Liver (tissue), 3 donors: ENCODE data around the gene ORAI2.

Experiments
- CTCF ChIP-seq: fragments of 150-350 bp; IDR thresholded peaks from 2 replicates; pipeline ENCODE4 v1.5.1; 2017; ENCODE audit warnings: improper control_type of control experiment, low read depth, low read length; ENCODE audit not compliant: missing input control
- EGR1 ChIP-seq, 2 donors: IDR thresholded peaks; 2 replicates each; pipeline ENCODE4 v1.6.1; 2016 to 2018; ENCODE audit warnings: antibody characterized with exemption in 2 of 2, low read depth in 2 of 2
- FOXA1 ChIP-seq: IDR thresholded peaks from 2 replicates; pipeline ENCODE4 v1.6.1; 2016; ENCODE audit warnings: antibody characterized with exemption
- FOXA2 ChIP-seq: IDR thresholded peaks from 2 replicates; pipeline ENCODE4 v1.6.1; 2016; ENCODE audit warnings: antibody characterized with exemption
- JUND ChIP-seq, 2 donors: IDR thresholded peaks; 2 replicates each; pipeline ENCODE4 v1.6.1; 2016; ENCODE audit warnings: antibody characterized with exemption in 2 of 2
- YY1 ChIP-seq: IDR thresholded peaks from 2 replicates; pipeline ENCODE4 v1.6.1; 2016; ENCODE audit warnings: antibody characterized with exemption, mild to moderate bottlenecking
- ZBTB33 ChIP-seq: IDR thresholded peaks from 2 replicates; pipeline ENCODE4 v1.6.1; 2016; ENCODE audit warnings: antibody characterized with exemption
- TF ChIP-seq, protein P1 (sequence below): IDR thresholded peaks from 2 replicates; pipeline ENCODE4 v1.6.1; 2016; ENCODE audit warnings: antibody characterized with exemption
- TF ChIP-seq, protein P2 (sequence below): IDR thresholded peaks from 2 replicates; pipeline ENCODE4 v1.6.1; 2016; ENCODE audit warnings: antibody characterized with exemption
- donor health status: healthy.
- donor health status: healthy.

- TF ChIP-seq CTCF: no peak
- TF ChIP-seq FOXA2: no peak
- TF ChIP-seq EGR1 (IDR thresholded peaks at IDR 0.05; ENCODE audit: low read depth in 2 of 2): no peak
- TF ChIP-seq, protein P1, sequence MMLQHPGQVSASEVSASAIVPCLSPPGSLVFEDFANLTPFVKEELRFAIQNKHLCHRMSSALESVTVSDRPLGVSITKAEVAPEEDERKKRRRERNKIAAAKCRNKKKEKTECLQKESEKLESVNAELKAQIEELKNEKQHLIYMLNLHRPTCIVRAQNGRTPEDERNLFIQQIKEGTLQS: no peak
- no peak for TF ChIP-seq JUND (IDR thresholded peaks at IDR 0.05)
- TF ChIP-seq, protein P2, sequence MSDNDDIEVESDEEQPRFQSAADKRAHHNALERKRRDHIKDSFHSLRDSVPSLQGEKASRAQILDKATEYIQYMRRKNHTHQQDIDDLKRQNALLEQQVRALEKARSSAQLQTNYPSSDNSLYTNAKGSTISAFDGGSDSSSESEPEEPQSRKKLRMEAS: no peak
- TF ChIP-seq YY1: no peak
- no peak for TF ChIP-seq ZBTB33
- TF ChIP-seq FOXA1: no peak
Measured at GRCh38 chr7:102472126-102473041, 39.0 kb downstream of the ORAI2 start.
